Right atrium auricular region (tissue), 2 donors: ENCODE measurements around the gene SELPLG. TPM values are rescaled to one million over a fixed set of nuclear protein-coding genes. Genes with fewer than 3 reads are reported as not detected.

Experiments used
- DNase-seq: peaks from one replicate; pipeline ENCODE4 v3.0.0-alpha.2; 2019; ENCODE audit warnings: low spot score
- H3K27ac ChIP-seq, 2 donors: fragments of 200-600 bp; sonication (generic); 1 replicate in 1 of 2; 2 replicates in 1 of 2; pipeline ENCODE4 v1.5.1; 2016 to 2019
- H3K27me3 ChIP-seq, 2 donors: fragments of 200-600 bp; sonication (generic); one replicate each; pipeline versions ENCODE4 v1.5.1 to v1.6.0; 2017 to 2019
- H3K36me3 ChIP-seq: fragments of 200-600 bp; sonication (generic); one replicate; pipeline ENCODE4 v1.5.1; 2016
- H3K4me1 ChIP-seq, 2 donors: fragments of 200-600 bp; sonication (generic); one replicate each; pipeline versions ENCODE4 v1.5.1 to v1.6.0; 2017 to 2019
- H3K4me3 ChIP-seq, 2 donors: fragments of 200-600 bp; sonication (generic); 1 replicate in 1 of 2; 2 replicates in 1 of 2; pipeline ENCODE4 v1.5.1; 2017 to 2019; ENCODE audit warnings: mild to moderate bottlenecking in 1 of 2, moderate library complexity in 1 of 2
- H3K9me3 ChIP-seq, 2 donors: fragments of 200-600 bp; sonication (generic); one replicate each; pipeline ENCODE4 v1.5.1; 2019
- total RNA-seq, 2 donors: library from RNA; depleted of rRNA; stranded (reverse); fragments of >200 nt; gene quantifications; one replicate each; pipeline ENCODE4 v1.1.0, GENCODE V29; 2016
- TF ChIP-seq, protein P1 (sequence below), 2 donors: fragments of 200-600 bp; sonication (generic); IDR thresholded peaks; one replicate each; pipeline ENCODE4 v1.5.1; 2019; ENCODE audit warnings: antibody characterized with exemption in 2 of 2

The SELPLG gene, protein sequence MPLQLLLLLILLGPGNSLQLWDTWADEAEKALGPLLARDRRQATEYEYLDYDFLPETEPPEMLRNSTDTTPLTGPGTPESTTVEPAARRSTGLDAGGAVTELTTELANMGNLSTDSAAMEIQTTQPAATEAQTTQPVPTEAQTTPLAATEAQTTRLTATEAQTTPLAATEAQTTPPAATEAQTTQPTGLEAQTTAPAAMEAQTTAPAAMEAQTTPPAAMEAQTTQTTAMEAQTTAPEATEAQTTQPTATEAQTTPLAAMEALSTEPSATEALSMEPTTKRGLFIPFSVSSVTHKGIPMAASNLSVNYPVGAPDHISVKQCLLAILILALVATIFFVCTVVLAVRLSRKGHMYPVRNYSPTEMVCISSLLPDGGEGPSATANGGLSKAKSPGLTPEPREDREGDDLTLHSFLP
- total RNA-seq: 1 to 10 TPM; 3.7 to 7.7 TPM

DNA sequence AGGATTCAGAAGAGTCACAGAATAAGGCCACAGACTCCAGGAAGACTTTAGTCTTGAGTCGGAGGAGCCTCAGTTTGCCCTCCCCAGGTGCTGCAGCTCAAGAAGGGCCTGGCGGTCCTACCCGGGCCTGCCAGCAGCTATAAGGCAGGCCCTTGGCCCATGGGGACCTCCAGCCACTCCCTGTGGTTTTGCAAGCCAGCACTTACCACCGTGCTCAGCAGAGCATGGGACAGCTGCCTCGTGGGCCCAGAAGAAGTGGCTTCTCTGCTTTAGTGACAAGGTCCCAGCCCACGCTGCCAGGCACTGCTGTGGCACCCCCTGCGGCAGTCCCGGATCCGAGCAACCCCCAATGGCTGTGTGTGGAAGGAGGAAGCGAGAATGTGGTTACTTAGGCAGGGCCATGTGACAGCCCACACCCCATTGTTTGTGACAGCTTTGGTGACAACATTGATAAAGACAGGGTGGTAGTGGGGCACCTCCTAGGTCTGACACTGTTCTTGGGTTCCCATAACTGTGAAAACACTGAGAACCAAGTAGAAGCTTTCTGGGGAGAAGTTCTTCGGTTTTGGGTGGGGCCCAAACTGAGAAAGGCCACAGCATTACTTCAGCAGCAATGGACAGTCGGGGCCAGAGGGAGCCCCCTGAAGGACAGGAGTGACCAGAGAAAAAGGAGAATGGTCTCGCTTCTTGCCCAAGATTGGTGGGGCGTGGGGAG is at the start of gene SELPLG:
Gene SELPLG, minus strand, starts transcription at position 361 of the 715 bp plus-strand sequence. CDS start 9,587 bp downstream, outside the sequence.
- TF ChIP-seq, protein P1, sequence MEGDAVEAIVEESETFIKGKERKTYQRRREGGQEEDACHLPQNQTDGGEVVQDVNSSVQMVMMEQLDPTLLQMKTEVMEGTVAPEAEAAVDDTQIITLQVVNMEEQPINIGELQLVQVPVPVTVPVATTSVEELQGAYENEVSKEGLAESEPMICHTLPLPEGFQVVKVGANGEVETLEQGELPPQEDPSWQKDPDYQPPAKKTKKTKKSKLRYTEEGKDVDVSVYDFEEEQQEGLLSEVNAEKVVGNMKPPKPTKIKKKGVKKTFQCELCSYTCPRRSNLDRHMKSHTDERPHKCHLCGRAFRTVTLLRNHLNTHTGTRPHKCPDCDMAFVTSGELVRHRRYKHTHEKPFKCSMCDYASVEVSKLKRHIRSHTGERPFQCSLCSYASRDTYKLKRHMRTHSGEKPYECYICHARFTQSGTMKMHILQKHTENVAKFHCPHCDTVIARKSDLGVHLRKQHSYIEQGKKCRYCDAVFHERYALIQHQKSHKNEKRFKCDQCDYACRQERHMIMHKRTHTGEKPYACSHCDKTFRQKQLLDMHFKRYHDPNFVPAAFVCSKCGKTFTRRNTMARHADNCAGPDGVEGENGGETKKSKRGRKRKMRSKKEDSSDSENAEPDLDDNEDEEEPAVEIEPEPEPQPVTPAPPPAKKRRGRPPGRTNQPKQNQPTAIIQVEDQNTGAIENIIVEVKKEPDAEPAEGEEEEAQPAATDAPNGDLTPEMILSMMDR (IDR thresholded peaks at IDR 0.05): no peak
- H3K9me3 ChIP-seq: no peaks in the 10 kb centered on the region
- peaks cover 0 to 43% of the 10 kb centered on the region in 2 donors for H3K4me1 ChIP-seq
- H3K27ac ChIP-seq: peak within 1 kb of the TSS; percentile 23 to 40
- H3K36me3 ChIP-seq: no peaks in the 10 kb centered on the region
- peak; percentile 73 for DNase-seq
- no peaks in the 10 kb centered on the region for H3K27me3 ChIP-seq
- H3K4me3 ChIP-seq: peak within 1 kb of the TSS in 1 of 2 donors; percentile 13

DNA sequence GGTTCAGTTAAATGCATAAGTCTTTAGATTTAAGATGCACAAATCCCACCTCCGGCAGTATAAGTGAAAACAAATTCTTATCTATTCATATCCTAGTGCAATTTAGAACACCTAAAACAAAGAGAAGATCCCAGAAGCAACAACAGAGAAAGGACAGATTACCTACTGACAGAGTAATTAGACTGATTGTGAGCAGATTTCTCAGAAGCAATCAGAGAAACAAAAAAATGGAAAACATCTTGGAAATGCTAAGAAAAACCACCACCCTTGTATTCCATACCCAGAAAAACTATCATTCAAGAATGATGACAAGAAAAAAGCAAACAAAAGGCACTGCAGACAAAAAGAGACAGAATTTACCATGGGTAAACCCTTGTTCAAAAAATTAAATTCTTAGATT is 47.6 kb upstream of the SELPLG start:
- Histone ChIP-seq H3K9me3 (no peaks in the 10 kb centered on the region), H3K4me3 (no peak overlapping the region), H3K36me3 (peaks cover 14% of the 10 kb centered on the region), H3K27ac (peak overlapping the region; percentile 19 to 30), H3K27me3 (no peaks in the 10 kb centered on the region), H3K4me1 (peaks cover 0 to 34% of the 10 kb centered on the region in 2 donors)
- no peak for DNase-seq
- TF ChIP-seq, protein P1 (IDR thresholded peaks at IDR 0.05): no peak

DNA sequence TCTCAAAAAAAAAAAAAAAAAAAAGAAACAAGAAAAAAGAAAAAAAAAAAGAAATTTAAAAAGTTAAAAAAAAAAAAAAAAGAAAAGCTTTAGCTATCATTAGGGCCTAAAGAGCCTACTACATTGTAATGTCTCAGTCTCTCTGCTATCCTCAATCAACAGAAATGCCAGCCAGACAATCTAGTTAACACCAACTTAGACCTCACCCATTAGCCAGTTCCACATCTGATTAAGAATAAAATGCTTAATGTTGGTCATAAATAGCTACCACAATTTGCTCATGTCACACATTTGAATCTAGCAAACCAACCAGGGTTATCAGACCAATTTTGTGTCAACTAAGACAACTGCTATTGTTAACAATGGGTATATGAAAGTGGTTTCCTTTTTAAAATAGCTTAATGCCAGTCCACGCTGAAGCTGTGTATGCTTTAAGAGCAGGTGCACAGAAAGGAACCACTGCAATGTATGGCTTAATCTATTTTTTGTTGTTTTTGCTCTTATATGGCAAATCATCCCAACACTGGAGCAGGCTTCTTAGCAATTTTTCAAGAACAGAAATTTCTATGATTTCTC is 45.5 kb upstream of the SELPLG start:
- peaks cover 0 to 12% of the 10 kb centered on the region in 2 donors for H3K4me1 ChIP-seq
- no peak overlapping the region for H3K4me3 ChIP-seq
- H3K27ac ChIP-seq: peak overlapping the region; percentile 19 to 34

DNA sequence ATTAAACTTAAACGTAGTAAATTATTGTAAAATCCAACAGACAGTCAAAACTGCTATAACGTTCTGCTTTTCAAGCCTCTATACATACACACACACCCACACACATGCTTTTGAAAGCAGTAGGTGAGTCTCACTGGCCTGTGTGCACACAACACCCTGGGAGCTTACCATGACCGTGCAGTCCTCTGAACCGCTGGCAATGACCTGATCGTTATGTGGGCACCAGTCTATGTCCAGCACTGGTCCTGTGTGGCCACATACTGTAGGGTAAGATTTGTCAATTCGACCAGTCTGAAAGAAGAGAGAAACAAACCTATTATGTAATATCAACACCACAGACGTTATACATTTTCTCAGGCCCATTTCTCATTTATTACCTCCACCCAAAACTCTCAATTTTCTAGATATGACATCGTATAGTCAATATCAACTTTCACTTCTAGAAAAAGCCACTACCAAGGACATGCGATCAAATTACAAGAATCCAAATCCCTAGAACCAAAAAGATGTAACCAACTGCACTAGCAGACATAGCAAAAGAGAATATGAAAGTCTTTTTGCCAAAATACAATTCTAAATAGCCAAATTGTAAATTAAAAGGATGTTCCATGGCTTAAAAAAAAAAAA is 44.5 kb upstream of the SELPLG start:
- peaks cover 16% of the 10 kb centered on the region for H3K36me3 ChIP-seq
- H3K9me3 ChIP-seq: no peaks in the 10 kb centered on the region
- peak overlapping the region in 1 of 2 donors; percentile 34 for H3K27ac ChIP-seq
- H3K27me3 ChIP-seq: no peaks in the 10 kb centered on the region
- no peak overlapping the region for H3K4me3 ChIP-seq
- DNase-seq: no peak
- TF ChIP-seq, protein P1 (IDR thresholded peaks at IDR 0.05): no peak
- peaks cover 0 to 7% of the 10 kb centered on the region in 2 donors for H3K4me1 ChIP-seq

More for the DNA sequence above, 45.5 kb upstream of the SELPLG start:
- Histone ChIP-seq H3K36me3 (peaks cover 14% of the 10 kb centered on the region), H3K27me3 (no peaks in the 10 kb centered on the region), H3K9me3 (no peaks in the 10 kb centered on the region)
- TF ChIP-seq, protein P1 (IDR thresholded peaks at IDR 0.05): no peak
- DNase-seq: no peak

GRCh38 chr12:108677381-108677780 is 43.7 kb upstream of the SELPLG start:
- no peak for DNase-seq
- no peak overlapping the region for H3K4me3 ChIP-seq
- TF ChIP-seq, protein P1 (IDR thresholded peaks at IDR 0.05): no peak
- no peaks in the 10 kb centered on the region for H3K27me3 ChIP-seq
- peak overlapping the region in 1 of 2 donors; percentile 34 for H3K27ac ChIP-seq
- peaks cover 24% of the 10 kb centered on the region for H3K36me3 ChIP-seq
- peaks cover 0 to 7% of the 10 kb centered on the region in 2 donors for H3K4me1 ChIP-seq
- no peaks in the 10 kb centered on the region for H3K9me3 ChIP-seq
